SK-N-MC (cell line): Measurements from ENCODE around the gene SORBS2.

Experiments used
- EZH2 ChIP-seq: fragments of 200-600 bp; sonication (generic); IDR thresholded peaks from one replicate; pipeline ENCODE4 v1.6.1; 2017; ENCODE audit warnings: antibody characterized with exemption
- FOXP2 ChIP-seq: optimal IDR thresholded peaks from 2 replicates; pipeline ENCODE3; 2011; ENCODE audit warnings: mild to moderate bottlenecking, moderate library complexity; ENCODE audit not compliant: insufficient read depth; ENCODE audit errors: extremely low read length, control extremely low read depth
- POLR2AphosphoS5 ChIP-seq: IDR thresholded peaks from 2 replicates; pipeline ENCODE4 v1.6.1; 2012; ENCODE audit warnings: mild to moderate bottlenecking, low read depth, low read length, borderline replicate concordance

- TF ChIP-seq EZH2 (no peak), POLR2AphosphoS5 (no peak), FOXP2 (no peak)
These were observed 37.8 kb downstream of the SORBS2 start for GRCh38 chr4:185774131-185774653.
